GM18505 (cell line): Measurements from ENCODE around the gene PPFIA1.
"Not testable (repeated sequence)": the region's sequence is repeated elsewhere in the genome, so short reads cannot be mapped to it uniquely, and the experiment has no call there.

Source experiments
- ATAC-seq: cut with Tn5 transposase; IDR thresholded peaks from one replicate; pipeline ENCODE4 v1.9.1; 2021; ENCODE audit not compliant: unreplicated experiment
- POLR2A ChIP-seq: IDR thresholded peaks from 4 replicates; pipeline ENCODE4 v1.6.1; 2011; ENCODE audit warnings: borderline replicate concordance; ENCODE audit not compliant: insufficient read depth, insufficient read length; ENCODE audit errors: extremely low read depth

PPFIA1 gene

GRCh38 chr11:70381350-70381749, 110.9 kb downstream of the PPFIA1 start:
- no peak for TF ChIP-seq POLR2A
- no peak for ATAC-seq

GRCh38 chr11:70381872-70382861, 111.7 kb downstream of the PPFIA1 start:
- no peak for TF ChIP-seq POLR2A
- no peak for ATAC-seq

- no peak for ATAC-seq
- TF ChIP-seq POLR2A = no peak
Observed at GRCh38 chr11:70383664-70384565, 113.4 kb downstream of the PPFIA1 start.

- no peak for TF ChIP-seq POLR2A
Observed at GRCh38 chr11:70384566-70385152, 114.2 kb downstream of the PPFIA1 start.

GRCh38 chr11:70387564-70387963, 117.1 kb downstream of the PPFIA1 start:
- no peak for TF ChIP-seq POLR2A
- ATAC-seq = no peak

More at GRCh38 chr11:70384566-70385152, 114.2 kb downstream of the PPFIA1 start:
- no peak for ATAC-seq

GRCh38 chr11:70389201-70389600, 118.7 kb downstream of the PPFIA1 start:
- TF ChIP-seq POLR2A = no peak
- no peak for ATAC-seq

GRCh38 chr11:70390882-70391281, 120.4 kb downstream of the PPFIA1 start:
- not testable (repeated sequence) for ATAC-seq

GRCh38 chr11:70394211-70394950, 123.9 kb downstream of the PPFIA1 start:
- ATAC-seq = no peak
- TF ChIP-seq POLR2A = no peak

- no peak for TF ChIP-seq POLR2A
Observed at GRCh38 chr11:70397336-70397982, 127.0 kb downstream of the PPFIA1 start.

GRCh38 chr11:70397983-70398833, 127.7 kb downstream of the PPFIA1 start, which contains the start of gene CTTN:
Gene CTTN, plus strand, starts transcription at chr11:70398529. Its CDS starts 8,769 bp downstream, at chr11:70407298.
- TF ChIP-seq POLR2A = peak; percentile 32
- ATAC-seq = peak; percentile 55

More at GRCh38 chr11:70397336-70397982, 127.0 kb downstream of the PPFIA1 start:
- no peak for ATAC-seq

GRCh38 chr11:70398834-70399680, 128.6 kb downstream of the PPFIA1 start:
- TF ChIP-seq POLR2A = no peak

GRCh38 chr11:70399681-70400112, 129.2 kb downstream of the PPFIA1 start:
- ATAC-seq = no peak
- no peak for TF ChIP-seq POLR2A

More at GRCh38 chr11:70398834-70399680, 128.6 kb downstream of the PPFIA1 start:
- no peak for ATAC-seq
